Natural killer cell (primary cell): ENCODE measurements around the gene CDH19. TPM values are rescaled to one million over a fixed set of nuclear protein-coding genes. Genes with fewer than 3 reads are reported as not detected.
"Not testable (repeated sequence)": the region's sequence is repeated elsewhere in the genome, so short reads cannot be mapped to it uniquely, and the experiment has no call there.

Experiments used
- ATAC-seq, 3 donors: fragments of 150-1000 bp in 2 of 3; fragments of 200-7000 bp in 1 of 3; cut with Tn5 transposase; 1 replicate in 1 of 3; 2 replicates in 2 of 3; pipeline ENCODE4 v1.10.0; 2021; ENCODE audit warnings: mild to moderate bottlenecking in 2 of 3, moderate library complexity in 2 of 3
- DNase-seq, 2 donors: peaks; one replicate each; pipeline versions ENCODE4 v3.0.0 to v3.0.0-alpha.2; 2013 to 2021; ENCODE audit warnings: mixed read lengths in 1 of 2
- H3K27ac ChIP-seq: one replicate; pipeline ENCODE4 v1.5.1; 2013; ENCODE audit warnings: mild to moderate bottlenecking, low read length
- H3K27me3 ChIP-seq: one replicate; pipeline ENCODE4 v1.6.1; 2013; ENCODE audit warnings: low read length; ENCODE audit not compliant: control insufficient read depth, insufficient read depth
- H3K36me3 ChIP-seq: one replicate; pipeline ENCODE4 v1.6.1; 2013; ENCODE audit warnings: low read length; ENCODE audit not compliant: control insufficient read depth, insufficient read depth
- H3K4me1 ChIP-seq: one replicate; pipeline ENCODE4 v1.6.1; 2013; ENCODE audit warnings: low read length; ENCODE audit not compliant: control insufficient read depth, insufficient read depth
- H3K4me3 ChIP-seq: one replicate; pipeline ENCODE4 v1.5.1; 2013; ENCODE audit warnings: low read length
- H3K9me3 ChIP-seq: one replicate; pipeline ENCODE4 v1.6.1; 2013; ENCODE audit warnings: low read length; ENCODE audit not compliant: control insufficient read depth, insufficient read depth
- H3K27ac Mint-ChIP-seq, 2 donors: one replicate each; pipeline ENCODE4 v1.8.0; 2022; ENCODE audit warnings: mild to moderate bottlenecking in 2 of 2, mixed read lengths in 2 of 2, moderate library complexity in 1 of 2
- H3K27me3 Mint-ChIP-seq, 2 donors: one replicate each; pipeline ENCODE4 v1.8.0; 2022; ENCODE audit warnings: low read depth in 2 of 2, mixed read lengths in 2 of 2
- H3K36me3 Mint-ChIP-seq: one replicate; pipeline ENCODE4 v1.8.0; 2022; ENCODE audit warnings: mixed read lengths
- H3K4me1 Mint-ChIP-seq, 2 donors: one replicate each; pipeline ENCODE4 v1.8.0; 2022; ENCODE audit warnings: mixed read lengths in 2 of 2
- H3K4me3 Mint-ChIP-seq: one replicate; pipeline ENCODE4 v1.8.0; 2022; ENCODE audit warnings: mild to moderate bottlenecking, moderate library complexity, mixed read lengths
- H3K9me3 Mint-ChIP-seq, 2 donors: one replicate each; pipeline ENCODE4 v1.8.0; 2022; ENCODE audit warnings: mixed read lengths in 2 of 2
- WGBS: methylation state at CpG from one replicate; pipeline ENCODE4 v1.1.7; 2013; ENCODE audit warnings: missing lambda C conversion rate; ENCODE audit not compliant: insufficient coverage; 5-methylcytosine and 5-hydroxymethylcytosine counted together
- intact Hi-C: fragments of 100-400 bp; cut with micrococcal nuclease; formaldehyde crosslinking; loops from one replicate; pipeline ENCODE4 v1.14.2; 2022
- total RNA-seq, 4 donors: library from RNA; stranded (reverse); fragments of 120-200 nt in 1 of 4; gene quantifications; one replicate each; pipeline versions ENCODE4 v1.2.3 to v1.2.4, GENCODE V29; 2013 to 2022
- TF ChIP-seq, protein P1 (sequence below): fragments of 200-600 bp; IDR thresholded peaks from one replicate; pipeline ENCODE4 v1.8.0; 2022; ENCODE audit warnings: antibody characterized with exemption

CDH19 gene
- total RNA-seq, 3 donors from 2014 or later (not counting 1 experiment from before 2014, with no cell fraction given): not detected

DNA sequence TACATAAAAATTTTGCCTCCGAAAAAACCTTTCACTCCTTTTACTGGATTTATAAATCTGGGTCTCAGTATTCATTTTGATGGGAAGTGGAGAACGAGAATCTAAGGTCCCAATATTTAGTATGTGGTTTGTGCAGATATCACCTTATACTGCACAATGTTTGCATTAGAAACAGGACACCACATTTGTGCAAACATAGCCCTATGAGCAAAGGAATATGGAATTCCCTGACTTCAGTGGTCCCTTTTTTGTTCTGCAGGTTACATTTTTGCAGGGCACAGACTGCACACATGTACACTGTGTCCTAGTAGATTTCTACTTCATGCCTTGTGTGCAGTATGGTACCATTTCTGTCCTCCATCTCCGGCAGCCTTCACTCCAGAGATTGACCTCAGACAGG lies 130.0 kb downstream of the CDH19 start:
- H3K27ac Mint-ChIP-seq: no peak overlapping the region
- 100% methylated on average over 1 of the region's 3 CpGs for WGBS
- no peak for ATAC-seq
- H3K27ac ChIP-seq: no peak overlapping the region
- TF ChIP-seq, protein P1, sequence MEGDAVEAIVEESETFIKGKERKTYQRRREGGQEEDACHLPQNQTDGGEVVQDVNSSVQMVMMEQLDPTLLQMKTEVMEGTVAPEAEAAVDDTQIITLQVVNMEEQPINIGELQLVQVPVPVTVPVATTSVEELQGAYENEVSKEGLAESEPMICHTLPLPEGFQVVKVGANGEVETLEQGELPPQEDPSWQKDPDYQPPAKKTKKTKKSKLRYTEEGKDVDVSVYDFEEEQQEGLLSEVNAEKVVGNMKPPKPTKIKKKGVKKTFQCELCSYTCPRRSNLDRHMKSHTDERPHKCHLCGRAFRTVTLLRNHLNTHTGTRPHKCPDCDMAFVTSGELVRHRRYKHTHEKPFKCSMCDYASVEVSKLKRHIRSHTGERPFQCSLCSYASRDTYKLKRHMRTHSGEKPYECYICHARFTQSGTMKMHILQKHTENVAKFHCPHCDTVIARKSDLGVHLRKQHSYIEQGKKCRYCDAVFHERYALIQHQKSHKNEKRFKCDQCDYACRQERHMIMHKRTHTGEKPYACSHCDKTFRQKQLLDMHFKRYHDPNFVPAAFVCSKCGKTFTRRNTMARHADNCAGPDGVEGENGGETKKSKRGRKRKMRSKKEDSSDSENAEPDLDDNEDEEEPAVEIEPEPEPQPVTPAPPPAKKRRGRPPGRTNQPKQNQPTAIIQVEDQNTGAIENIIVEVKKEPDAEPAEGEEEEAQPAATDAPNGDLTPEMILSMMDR: no peak
- H3K4me1 ChIP-seq: no peaks in the 10 kb centered on the region
- no peaks in the 10 kb centered on the region for H3K27me3 ChIP-seq
- no peaks in the 10 kb centered on the region for H3K27me3 Mint-ChIP-seq
- H3K4me1 Mint-ChIP-seq: no peaks in the 10 kb centered on the region
- no peak for DNase-seq
- H3K9me3 Mint-ChIP-seq: peaks cover 8 to 15% of the 10 kb centered on the region in 2 donors
- H3K36me3 Mint-ChIP-seq: peaks cover 7% of the 10 kb centered on the region
- intact Hi-C loops: no loop called here
- H3K4me3 ChIP-seq: no peak overlapping the region
- H3K9me3 ChIP-seq: no peaks in the 10 kb centered on the region
- H3K4me3 Mint-ChIP-seq: no peak overlapping the region
- no peaks in the 10 kb centered on the region for H3K36me3 ChIP-seq

DNA sequence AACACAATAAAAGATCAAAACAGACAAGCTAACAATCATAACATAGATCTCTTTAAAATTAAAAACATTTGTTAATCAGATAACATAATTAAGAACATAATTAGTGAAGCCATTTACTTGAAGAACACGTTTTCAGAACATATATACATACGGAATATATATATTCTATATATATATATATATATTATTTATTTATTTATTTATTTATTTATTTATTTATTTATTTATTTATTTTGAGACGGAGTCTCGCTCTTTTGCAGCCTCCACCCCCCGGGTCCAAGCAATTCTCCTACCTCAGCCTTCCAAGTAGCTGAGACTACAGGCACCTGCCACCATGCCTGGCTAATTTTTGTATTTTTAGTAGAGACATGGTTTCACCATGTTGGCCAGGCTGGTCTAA lies 137.7 kb downstream of the CDH19 start:
- H3K36me3 ChIP-seq, H3K27ac Mint-ChIP-seq, H3K27me3 ChIP-seq, H3K36me3 Mint-ChIP-seq, H3K4me1 ChIP-seq, intact Hi-C loops, H3K4me3 ChIP-seq, DNase-seq, H3K27ac ChIP-seq, H3K4me1 Mint-ChIP-seq, H3K9me3 ChIP-seq, H3K27me3 Mint-ChIP-seq, ATAC-seq, H3K4me3 Mint-ChIP-seq: not testable (repeated sequence)
- WGBS: 100% methylated on average over 3 of the region's 5 CpGs
- H3K9me3 Mint-ChIP-seq: peaks cover 11 to 23% of the 10 kb centered on the region in 2 donors

DNA sequence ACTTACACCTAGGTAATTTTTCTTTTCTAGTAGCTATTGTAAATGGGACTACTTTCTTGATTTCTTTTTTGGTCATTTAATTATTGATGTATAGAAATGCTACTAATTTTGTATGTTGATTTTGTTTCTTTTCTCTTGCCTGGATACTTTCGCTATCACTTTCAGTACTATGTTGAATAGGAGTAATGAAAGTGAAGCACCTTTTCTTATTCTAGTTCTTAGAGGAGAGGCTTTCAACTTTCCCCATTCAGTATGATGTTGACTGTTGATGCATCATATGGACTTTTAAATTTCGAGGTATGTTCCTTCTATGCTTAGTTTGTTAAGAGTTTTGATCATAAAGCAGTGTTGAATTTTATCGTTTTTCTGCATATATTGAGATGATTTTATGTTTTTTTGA lies 142.5 kb downstream of the CDH19 start:
- Histone ChIP-seq H3K27me3 (no peaks in the 10 kb centered on the region), H3K36me3 (no peaks in the 10 kb centered on the region), H3K4me1 (no peaks in the 10 kb centered on the region), H3K27ac (no peak overlapping the region), H3K4me3 (no peak overlapping the region), H3K9me3 (no peaks in the 10 kb centered on the region)
- ATAC-seq: no peak
- intact Hi-C loops: no loop called here
- Mint-ChIP-seq H3K27ac (no peak overlapping the region), H3K4me1 (no peaks in the 10 kb centered on the region), H3K9me3 (peaks cover 7 to 9% of the 10 kb centered on the region in 2 donors), H3K27me3 (no peaks in the 10 kb centered on the region), H3K4me3 (no peak overlapping the region), H3K36me3 (no peaks in the 10 kb centered on the region)
- no peak for DNase-seq
- WGBS: 70% methylated on average over 2 of the region's 3 CpGs
- TF ChIP-seq, protein P1: no peak

DNA sequence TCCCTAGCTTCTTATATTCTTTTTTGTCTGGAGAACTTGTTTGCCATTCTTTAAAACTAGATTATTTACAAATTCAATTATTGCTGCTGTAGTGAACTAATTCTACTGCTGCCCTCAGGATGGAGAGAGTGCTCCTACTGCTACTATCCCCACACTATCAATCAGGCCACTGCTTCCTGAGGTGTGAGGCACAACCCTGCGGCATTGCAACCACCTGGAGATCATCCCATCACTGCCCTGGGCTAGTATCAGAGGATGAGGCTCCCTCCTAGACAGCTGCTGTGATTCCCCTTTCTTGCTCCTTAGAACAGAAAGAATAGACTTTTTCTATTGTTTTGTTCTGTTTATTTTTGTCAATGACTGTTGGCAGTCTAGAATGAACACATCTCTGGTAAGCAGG lies 146.6 kb downstream of the CDH19 start:
- no peaks in the 10 kb centered on the region for H3K9me3 ChIP-seq
- no peak for DNase-seq
- 81% methylated on average over 1 of the region's 1 CpG for WGBS
- TF ChIP-seq, protein P1: no peak
- H3K9me3 Mint-ChIP-seq: peaks cover 13 to 14% of the 10 kb centered on the region in 2 donors
- ATAC-seq: no peak
- H3K27ac ChIP-seq: no peak overlapping the region
- H3K4me1 Mint-ChIP-seq: no peaks in the 10 kb centered on the region
- intact Hi-C loops: no loop called here
- no peak overlapping the region for H3K4me3 Mint-ChIP-seq
- H3K27me3 Mint-ChIP-seq: no peaks in the 10 kb centered on the region
- H3K4me3 ChIP-seq: no peak overlapping the region
- no peaks in the 10 kb centered on the region for H3K36me3 Mint-ChIP-seq
- no peaks in the 10 kb centered on the region for H3K27me3 ChIP-seq
- no peaks in the 10 kb centered on the region for H3K36me3 ChIP-seq
- H3K27ac Mint-ChIP-seq: no peak overlapping the region
- no peaks in the 10 kb centered on the region for H3K4me1 ChIP-seq
